ENCODE results near the gene ARSB.
"Not testable (repeated sequence)": the region's sequence is repeated elsewhere in the genome, so short reads cannot be mapped to it uniquely, and the experiment has no call there.

ARSB gene

DNA sequence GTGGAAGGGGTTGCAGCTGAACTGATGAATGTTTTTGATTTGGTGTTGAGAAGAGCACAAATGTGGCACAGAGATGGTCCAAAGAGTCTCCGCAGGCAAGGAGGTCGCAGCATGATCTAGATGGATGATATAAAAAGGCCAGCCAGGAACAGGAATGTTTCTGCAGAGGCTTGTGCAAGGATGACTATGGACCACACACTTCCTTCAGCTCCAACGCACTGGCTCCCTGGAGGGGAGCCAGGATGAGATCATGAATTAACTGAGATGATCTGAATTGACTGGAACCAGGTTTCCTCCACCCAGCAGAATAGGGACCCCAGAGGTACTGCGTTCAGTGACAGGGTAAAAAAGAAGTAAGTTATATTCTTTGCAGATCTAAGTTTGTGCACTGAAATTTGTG, 89.0 kb downstream of the ARSB start:
- no peak for DNase-seq

- no peak for DNase-seq
These were observed 89.5 kb downstream of the ARSB start for GRCh38 chr5:78895616-78896015.

- no peak for DNase-seq
These were observed 91.0 kb downstream of the ARSB start for GRCh38 chr5:78893940-78894677.

DNA sequence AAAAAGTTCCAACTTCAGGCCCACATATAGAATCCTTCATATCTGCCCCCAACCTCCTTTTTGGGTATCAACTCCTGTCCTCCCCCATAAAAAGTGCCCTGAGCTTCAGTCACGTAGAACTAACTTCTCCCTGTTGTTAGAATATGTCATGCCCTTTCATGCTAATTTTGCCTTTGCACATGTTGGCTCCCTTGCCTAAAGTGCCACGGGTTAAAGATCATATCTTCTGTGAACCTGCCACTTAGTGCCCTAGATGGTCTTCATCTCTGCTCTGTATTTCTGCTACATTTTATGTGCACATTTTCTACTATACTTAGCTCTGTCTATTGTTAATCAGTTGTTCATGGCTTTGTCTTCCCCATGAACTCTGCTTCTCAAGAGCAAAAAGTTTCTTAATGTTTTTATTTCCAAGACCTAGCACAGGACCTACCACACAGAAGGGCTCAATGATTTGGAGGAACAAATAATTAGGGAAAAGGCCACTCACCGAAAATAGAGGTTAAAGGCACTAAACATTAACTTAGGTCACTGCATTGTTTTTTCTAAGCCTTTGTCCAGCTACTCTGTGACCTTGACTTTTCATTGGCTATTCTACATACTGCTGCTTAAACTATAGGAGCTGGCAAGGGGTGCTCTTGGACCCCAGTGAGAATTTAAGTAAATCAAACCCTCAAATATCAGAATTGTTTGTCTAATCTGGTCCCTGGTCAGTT, 94.3 kb downstream of the ARSB start:
- DNase-seq = no peak

- no peak for DNase-seq
These were observed 95.6 kb downstream of the ARSB start for GRCh38 chr5:78889369-78890140.

DNA sequence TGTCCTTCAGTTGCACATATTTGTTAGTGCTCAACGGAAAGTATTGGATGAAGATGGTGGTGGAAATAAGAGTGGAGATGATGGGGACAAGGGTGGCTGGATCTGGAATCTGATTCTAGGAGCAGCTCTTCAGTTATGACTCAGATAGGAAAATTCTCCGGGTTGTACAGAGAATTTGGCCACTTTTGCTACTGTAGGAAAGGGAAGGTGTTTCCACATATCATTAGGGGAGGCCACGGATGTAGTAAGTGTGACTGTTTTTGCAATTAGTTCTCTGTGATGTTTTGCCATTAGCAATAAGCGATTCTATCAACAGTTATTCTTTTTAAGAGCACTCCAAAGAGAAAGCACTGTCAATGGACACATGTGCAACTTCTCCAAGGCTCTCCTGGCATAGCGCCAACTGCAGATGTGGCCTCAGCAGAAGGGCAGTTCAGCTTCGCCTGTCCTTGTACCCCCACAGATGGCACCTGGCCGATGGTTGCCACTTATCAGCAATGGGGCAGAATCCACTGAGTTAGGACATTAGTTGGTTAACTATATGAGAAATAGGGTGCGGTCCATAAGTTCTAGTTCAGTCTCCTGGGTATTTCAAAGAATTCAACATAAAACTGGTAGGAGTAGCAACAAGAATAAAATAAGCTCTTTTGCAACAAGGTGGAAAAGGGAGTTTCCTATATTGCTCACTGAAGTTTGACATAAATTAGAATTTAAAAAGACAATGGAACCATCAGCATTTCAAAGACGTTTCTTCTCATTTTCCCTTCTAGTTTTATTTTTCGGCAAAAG, 96.3 kb downstream of the ARSB start:
- DNase-seq = no peak

DNA sequence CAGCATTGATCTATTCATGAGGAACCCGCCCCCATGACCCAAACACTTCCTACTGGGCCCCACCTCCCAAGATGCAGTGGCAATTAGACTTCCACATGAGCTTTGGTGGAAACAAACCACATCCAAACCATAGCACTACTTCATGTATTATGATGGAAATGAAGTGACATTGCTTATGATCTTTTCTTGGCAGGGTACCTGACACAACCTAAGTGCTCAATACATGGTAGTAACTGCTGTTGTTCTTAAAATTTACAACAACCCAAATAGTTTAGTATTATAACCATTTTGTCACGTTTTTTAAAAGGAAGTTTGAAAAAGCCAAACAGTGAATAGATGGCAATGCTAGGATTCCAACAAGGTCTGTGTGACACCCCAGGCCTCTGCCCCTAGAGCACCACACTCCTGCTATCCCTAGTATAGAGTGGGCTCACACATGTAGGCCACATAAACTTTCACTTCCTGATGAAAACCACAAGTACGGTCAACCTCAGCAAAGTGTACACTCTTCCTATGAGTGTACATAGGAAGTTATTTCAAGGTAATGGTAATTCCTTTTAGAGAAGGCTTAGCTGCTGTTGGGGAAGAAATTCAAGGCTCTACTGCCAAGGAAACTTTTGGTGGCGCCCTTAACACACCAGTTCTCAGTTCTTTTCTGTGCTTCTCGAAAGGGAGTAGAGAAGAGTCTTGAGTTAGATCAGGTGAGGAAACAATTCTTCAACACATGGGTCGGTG, 97.6 kb downstream of the ARSB start:
- DNase-seq = no peak

- DNase-seq = peak; percentile 23 to 30
These were observed 98.5 kb downstream of the ARSB start for GRCh38 chr5:78886341-78887230.

- DNase-seq = no peak
These were observed 103.2 kb downstream of the ARSB start for GRCh38 chr5:78881884-78882283.

DNA sequence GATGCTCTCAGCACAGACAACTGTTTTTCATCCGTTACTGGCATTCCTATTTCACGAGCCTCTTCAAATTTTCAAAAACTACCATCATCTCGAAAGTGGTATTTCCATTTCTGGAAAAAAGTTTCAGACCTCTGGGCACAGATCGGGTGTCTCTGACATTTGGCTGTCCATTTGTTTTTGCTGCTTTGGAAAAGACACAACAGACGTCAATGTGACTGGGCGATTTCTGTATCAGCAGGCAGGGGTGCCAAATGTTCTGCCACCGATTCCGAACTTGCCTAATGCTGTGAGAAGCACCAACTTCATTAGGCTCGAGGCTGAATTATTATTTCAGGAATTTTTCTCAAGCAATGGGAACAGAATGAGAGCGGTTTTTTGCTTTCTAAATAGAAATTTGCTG, 105.6 kb downstream of the ARSB start:
- no peak for DNase-seq

DNA sequence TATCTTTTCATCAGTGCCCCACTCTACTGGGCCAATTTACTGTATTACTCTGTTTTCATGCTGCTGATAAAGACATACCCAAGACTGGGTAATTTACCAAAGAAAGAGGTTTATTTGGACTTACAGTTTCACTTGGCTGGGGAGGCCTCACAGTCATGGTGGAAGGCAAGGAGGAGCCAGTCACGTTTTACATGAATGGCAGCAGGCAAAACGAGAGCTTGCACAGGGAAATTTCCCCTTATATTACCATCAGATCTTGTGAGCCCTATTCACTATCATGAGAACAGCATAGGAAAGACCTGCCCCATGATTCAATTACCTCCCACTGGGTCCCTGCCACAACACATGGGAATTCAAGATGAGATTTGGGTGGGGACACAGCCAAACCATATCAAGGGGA, 119.0 kb downstream of the ARSB start:
- not testable (repeated sequence) for DNase-seq

GRCh38 chr5:78858364-78858763, 126.7 kb downstream of the ARSB start:
- DNase-seq = no peak

DNA sequence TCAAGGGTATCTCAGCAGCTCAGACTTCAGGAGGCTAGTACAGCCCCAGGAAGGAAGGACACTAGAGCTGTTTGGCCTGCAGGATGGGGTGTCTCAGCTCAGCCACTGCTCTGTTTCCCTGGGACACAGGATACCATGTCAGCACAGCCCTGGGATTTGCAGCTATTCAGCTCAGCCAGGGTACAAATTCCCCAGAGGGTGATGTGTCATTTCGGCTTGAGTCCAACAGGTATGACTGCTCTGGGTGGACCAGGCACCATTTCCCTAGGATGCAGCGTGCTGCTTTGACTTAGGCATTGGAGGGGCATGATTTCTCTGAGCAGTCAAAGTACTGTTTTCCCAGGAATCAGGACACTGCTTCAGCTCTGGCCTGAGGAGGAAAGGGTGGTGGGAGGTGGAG, 130.1 kb downstream of the ARSB start:
- no peak for DNase-seq

DNA sequence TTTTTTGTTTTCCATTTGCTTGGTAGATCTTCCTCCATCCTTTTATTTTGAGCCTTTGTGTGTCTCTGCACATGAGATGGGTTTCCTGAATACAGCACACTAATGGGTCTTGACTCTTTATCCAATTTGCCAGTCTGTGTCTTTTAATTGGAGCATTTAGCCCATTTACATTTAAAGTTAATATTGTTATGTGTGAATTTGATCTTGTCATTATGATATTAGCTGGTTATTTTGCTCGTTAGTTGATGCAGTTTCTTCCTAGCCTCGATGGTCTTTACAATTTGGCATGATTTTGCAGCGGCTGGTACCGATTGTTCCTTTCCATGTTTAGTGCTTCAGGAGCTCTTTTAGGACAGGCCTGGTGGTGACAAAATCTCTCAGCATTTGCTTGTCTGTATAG, 133.2 kb downstream of the ARSB start:
- DNase-seq = not testable (repeated sequence)

- no peak for DNase-seq
These were observed 139.6 kb downstream of the ARSB start for GRCh38 chr5:78845470-78845869.

- no peak for DNase-seq
These were observed 141.7 kb downstream of the ARSB start for GRCh38 chr5:78843436-78843835.

- no peak for DNase-seq
These were observed 143.3 kb downstream of the ARSB start for GRCh38 chr5:78841767-78842166.

DNA sequence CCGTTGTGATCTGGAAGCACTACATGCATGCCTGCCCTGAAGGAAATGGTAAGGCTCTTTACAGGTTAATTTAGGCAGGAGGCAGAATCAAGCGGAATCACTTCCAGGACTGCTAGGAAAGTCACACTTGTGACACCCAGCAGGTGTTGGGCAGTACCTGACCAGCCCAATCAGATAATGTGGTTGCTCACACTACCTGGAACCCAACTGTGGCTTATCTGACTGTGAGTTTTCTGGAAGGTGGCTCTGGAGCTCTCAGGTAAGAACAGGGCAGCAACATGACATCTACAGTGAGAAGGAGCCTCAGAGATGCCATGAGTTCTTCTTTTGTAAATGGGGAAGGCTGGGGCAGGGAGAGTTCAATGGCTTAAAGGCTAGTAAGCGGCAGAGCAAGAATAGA, 146.4 kb downstream of the ARSB start:
- DNase-seq = no peak

GRCh38 chr5:78837836-78838235, 147.3 kb downstream of the ARSB start:
- no peak for DNase-seq

DNA sequence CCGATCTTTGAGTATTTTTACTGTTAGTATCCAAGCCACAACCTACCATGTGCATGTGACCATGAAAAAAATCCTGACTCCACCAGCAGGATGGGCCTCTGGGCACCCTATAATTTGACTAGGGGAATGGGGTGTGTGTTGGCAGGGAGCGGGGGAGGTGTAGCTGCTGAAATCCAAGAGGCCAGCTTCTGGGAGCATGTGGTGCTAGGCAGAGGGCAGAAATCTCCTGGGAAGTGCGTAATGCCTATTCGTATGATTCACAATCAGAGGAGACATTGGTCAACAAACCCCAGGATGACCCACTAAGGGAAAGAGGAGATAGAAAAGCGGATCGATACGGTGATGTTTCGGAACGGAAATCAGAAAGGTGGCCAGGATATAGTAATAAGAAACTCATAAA, 149.9 kb downstream of the ARSB start:
- DNase-seq = no peak

GRCh38 chr5:78833284-78833683, 151.8 kb downstream of the ARSB start:
- DNase-seq = no peak
